WI38 (cell line): ENCODE measurements around the gene GPR162.
A peak's percentile ranks its signal among the peaks of the same experiment; 100 is the strongest.
"Not testable (repeated sequence)": the region's sequence is repeated elsewhere in the genome, so short reads cannot be mapped to it uniquely, and the experiment has no call there.

Experiments used
- H3K4me3 ChIP-seq: 2 replicates; pipeline ENCODE4 v1.5.1; 2011; ENCODE audit warnings: low read depth, mild to moderate bottlenecking, control low read depth, low read length
- TF ChIP-seq, protein P1 (sequence below): IDR thresholded peaks from 2 replicates; pipeline ENCODE4 v1.5.1; 2012; ENCODE audit warnings: low read depth, mild to moderate bottlenecking, control low read depth, low read length

Gene GPR162

DNA sequence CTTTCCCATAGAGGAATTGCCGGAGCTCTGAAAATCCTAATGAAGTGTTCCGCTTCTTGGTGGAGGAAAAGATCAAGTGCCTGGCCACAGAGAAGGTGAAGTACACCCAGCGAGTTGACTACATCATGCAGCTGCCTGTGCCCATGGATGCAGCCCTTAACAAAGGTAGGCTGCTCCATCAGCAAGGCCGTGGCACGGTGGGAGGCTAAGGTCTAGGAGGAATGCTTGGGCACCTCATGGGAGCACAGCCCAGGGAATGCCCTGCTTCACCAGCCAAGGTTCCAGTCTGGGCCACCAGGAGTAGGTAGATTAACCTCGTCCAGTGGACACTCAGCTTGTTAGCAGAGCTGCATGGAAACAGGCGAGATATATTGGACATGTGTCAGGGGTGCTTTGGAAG is 39.3 kb downstream of the GPR162 start:
- TF ChIP-seq, protein P1, sequence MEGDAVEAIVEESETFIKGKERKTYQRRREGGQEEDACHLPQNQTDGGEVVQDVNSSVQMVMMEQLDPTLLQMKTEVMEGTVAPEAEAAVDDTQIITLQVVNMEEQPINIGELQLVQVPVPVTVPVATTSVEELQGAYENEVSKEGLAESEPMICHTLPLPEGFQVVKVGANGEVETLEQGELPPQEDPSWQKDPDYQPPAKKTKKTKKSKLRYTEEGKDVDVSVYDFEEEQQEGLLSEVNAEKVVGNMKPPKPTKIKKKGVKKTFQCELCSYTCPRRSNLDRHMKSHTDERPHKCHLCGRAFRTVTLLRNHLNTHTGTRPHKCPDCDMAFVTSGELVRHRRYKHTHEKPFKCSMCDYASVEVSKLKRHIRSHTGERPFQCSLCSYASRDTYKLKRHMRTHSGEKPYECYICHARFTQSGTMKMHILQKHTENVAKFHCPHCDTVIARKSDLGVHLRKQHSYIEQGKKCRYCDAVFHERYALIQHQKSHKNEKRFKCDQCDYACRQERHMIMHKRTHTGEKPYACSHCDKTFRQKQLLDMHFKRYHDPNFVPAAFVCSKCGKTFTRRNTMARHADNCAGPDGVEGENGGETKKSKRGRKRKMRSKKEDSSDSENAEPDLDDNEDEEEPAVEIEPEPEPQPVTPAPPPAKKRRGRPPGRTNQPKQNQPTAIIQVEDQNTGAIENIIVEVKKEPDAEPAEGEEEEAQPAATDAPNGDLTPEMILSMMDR, result no peak
- no peak overlapping the region for H3K4me3 ChIP-seq

DNA sequence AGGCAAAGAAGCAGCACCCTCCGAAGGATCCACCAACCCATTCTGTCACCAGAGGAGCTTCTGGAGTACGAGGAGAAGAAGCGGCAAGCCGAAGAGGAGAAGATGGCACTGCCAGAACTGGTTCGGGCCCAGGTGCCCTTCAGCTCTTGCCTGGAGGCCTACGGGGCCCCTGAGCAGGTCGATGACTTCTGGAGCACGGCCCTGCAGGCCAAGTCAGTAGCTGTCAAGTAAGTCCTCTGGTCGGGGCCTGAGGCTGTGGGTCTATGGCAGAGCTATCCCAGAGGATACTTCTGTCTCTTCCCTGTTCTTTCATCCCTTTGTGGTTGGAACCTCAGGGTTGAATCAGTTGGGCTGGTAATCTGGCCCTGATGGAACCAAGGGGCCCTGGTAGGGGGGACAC is 39.8 kb downstream of the GPR162 start:
- H3K4me3 ChIP-seq, result no peak overlapping the region
- TF ChIP-seq, protein P1, result no peak

DNA sequence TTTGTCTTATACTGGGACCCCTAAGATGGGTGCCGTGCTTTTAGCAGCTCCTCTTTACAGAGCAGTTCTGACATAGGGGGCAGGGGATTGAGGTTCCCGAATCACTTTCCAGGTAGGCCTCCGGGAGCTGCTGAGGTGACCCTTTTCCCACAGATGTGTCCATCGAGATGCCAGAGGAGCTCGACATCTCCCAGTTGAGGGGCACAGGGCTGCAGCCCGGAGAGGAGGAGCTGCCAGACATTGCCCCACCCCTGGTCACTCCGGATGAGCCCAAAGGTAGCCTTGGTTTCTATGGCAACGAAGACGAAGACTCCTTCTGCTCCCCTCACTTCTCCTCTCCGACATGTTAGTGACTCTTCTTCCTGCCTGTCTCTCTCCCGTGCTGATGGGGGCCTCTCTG is 41.4 kb downstream of the GPR162 start:
- TF ChIP-seq, protein P1, result no peak

DNA sequence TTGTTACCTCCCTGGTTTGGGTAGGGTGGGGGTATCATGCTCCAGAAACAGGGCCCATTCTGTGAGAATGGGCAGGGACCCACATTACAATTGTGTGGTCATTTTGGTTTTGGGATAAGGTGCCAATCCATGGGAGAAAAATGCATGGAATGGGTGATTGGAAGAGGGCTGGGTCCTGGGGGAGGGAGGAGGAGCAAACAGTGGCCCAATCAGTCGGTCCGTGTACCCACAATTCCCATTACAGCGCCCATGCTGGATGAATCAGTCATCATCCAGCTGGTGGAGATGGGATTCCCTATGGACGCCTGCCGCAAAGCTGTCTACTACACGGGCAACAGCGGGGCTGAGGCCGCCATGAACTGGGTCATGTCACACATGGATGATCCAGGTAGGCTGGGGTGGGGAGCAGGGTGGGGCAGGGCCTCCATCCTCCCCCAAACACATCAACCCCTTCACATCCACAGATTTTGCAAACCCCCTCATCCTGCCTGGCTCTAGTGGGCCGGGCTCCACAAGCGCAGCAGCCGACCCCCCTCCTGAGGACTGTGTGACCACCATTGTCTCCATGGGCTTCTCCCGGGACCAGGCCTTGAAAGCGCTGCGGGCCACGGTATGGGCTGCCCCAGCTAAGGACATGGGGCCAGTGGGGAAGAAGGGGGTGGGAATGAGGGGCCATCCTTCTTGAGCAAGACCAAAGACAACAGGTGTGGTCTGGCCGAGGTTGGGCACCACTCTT is 42.1 kb downstream of the GPR162 start:
- TF ChIP-seq, protein P1, result no peak
- H3K4me3 ChIP-seq, result no peak overlapping the region

More for the DNA sequence above, 41.4 kb downstream of the GPR162 start:
- H3K4me3 ChIP-seq, result no peak overlapping the region

DNA sequence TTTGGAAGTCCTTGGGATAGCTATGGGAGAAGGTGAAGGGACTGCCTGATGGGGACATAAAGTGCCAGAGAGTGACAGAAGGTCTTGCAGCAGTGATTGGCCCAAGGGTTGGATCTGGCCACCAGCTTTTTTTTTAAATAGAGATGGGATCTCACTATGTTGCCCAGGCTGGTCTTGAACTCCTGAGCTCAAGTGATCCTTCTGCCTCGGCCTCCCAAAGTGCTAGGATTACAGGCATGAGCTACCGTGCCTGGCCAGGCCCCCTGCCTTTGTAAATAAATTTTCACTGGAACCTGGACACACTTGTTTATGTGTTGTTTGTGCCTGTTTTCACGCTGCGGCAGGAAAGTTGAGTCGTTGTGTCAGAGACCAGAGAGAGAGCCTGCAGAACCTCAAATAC is 43.7 kb downstream of the GPR162 start:
- not testable (repeated sequence) for H3K4me3 ChIP-seq

DNA sequence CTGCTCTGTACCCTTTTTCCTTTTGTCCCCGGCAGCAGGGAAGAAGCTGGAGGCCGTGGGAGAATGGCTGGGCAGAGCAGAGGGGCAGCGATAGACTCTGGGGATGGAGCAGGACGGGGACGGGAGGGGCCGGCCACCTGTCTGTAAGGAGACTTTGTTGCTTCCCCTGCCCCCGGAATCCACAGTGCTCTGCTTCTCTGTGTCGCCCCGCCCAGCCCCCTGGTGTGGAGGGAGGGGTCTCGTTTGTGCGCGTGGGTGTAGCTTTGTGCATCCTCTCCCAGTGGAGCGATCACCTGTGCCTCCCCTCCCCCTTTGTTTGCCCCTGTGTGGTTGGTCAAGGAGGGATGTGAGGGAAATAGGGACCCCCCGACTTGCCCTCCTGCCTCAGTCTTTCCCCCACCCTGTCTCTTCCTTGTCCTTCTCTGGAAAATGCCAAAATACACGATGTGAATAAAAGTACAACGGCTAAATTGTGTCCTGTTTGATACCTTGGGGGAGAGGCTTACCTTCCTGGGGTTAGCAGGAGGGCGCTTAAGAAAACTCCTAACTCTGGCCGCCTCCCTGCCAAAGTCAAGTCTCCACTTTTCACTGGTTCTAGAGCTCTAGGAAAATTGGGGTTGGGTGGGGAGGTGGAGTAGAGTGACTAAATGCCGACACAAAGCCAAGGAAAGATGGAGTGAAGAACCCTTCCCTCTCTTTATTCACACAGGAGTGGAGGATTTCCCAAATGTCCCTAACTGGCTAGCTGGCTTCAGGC is 44.7 kb downstream of the GPR162 start:
- no peak overlapping the region for H3K4me3 ChIP-seq
- TF ChIP-seq, protein P1, result no peak

DNA sequence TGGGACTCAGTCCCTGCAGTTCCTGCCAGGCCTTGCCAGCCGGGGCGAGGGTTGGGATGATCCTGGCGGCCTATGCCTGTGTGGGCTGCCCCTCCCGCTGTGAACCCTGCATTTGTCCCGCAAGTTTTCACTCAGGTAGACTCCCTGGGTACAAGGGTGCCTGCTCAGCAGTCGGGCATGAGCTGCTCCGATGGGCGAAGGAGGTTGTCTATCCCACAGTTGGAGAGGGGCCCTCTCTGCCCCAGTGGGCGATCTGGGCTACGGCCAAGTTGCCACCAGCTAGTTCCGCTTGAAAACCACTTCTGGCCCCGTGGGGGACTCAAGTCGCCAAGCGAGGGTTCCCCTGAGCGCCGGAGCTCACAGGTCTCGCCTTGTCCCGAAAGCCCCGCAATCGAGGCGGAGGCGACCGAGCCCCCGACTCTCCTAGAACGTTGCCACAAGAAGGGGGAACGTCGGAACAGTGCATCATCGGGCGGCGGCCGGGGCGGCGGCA is 45.3 kb downstream of the GPR162 start:
- peak overlapping the region; percentile 51 for H3K4me3 ChIP-seq
- TF ChIP-seq, protein P1, result no peak
